ENCODE measurements around the gene GRK6. TPM values are rescaled to one million over a fixed set of nuclear protein-coding genes. Genes with fewer than 3 reads are reported as not detected.

GRK6 gene
- total RNA-seq = 17.6 TPM
- long read RNA-seq, transcript GRK6-201 (16 exons, 2,939 nt) = major isoform, 25 of 39 reads
- long read RNA-seq, partial matches to known transcripts = 2 of 39 reads
- long read RNA-seq, other reads (novel, unspliced or antisense) = 7 of 39 reads

GRCh38 chr5:177426566-177427210 lies at the start of gene GRK6:
Gene GRK6, plus strand, starts transcription at chr5:177426676. Its CDS starts 170 bp downstream, at chr5:177426846.
- ATAC-seq (no peak), DNase-seq (no peak)
- intact Hi-C loops (cut with micrococcal nuclease) = no loop called here

- ATAC-seq (no peak), DNase-seq (no peak)
- intact Hi-C loops (cut with micrococcal nuclease) = loop anchor here (10.0 kb wide), 1 partner anchor 53 kb away; no protein-coding TSS in a partner anchor
These were observed 48.4 kb upstream of the GRK6 start for GRCh38 chr5:177377851-177378776.

GRCh38 chr5:177378884-177379883 lies 47.3 kb upstream of the GRK6 start:
- no peak for DNase-seq
- ATAC-seq = no peak
- intact Hi-C loops (cut with micrococcal nuclease) = loop anchor here (10.0 kb wide), 1 partner anchor 54 kb away; no protein-coding TSS in a partner anchor

GRCh38 chr5:177380805-177381126 lies 45.7 kb upstream of the GRK6 start:
- DNase-seq = no peak
- no peak for ATAC-seq
- intact Hi-C loops (cut with micrococcal nuclease) = no loop called here

GRCh38 chr5:177382423-177383029 lies 44.0 kb upstream of the GRK6 start:
- peak; percentile 84 for ATAC-seq
- peak; percentile 53 for DNase-seq
- intact Hi-C loops (cut with micrococcal nuclease) = no loop called here

GRCh38 chr5:177383181-177383580 lies 43.3 kb upstream of the GRK6 start:
- no peak for ATAC-seq
- DNase-seq = no peak
- intact Hi-C loops (cut with micrococcal nuclease) = no loop called here

- intact Hi-C loops (cut with micrococcal nuclease) = no loop called here
- DNase-seq (no peak), ATAC-seq (no peak)
These were observed 42.3 kb upstream of the GRK6 start, which contains the start of gene SLC34A1 for GRCh38 chr5:177384134-177384533. Gene SLC34A1, plus strand, starts transcription at chr5:177384434. Its CDS starts 1,308 bp downstream, at chr5:177385742.

GRCh38 chr5:177385720-177386119 lies 40.8 kb upstream of the GRK6 start:
- intact Hi-C loops (cut with micrococcal nuclease) = loop anchor here (5.0 kb wide), 1 partner anchor 117 kb away; no protein-coding TSS in a partner anchor
- no peak for DNase-seq
- no peak for ATAC-seq

GRCh38 chr5:177386542-177386941 lies 39.9 kb upstream of the GRK6 start:
- intact Hi-C loops (cut with micrococcal nuclease) = loop anchor here (5.0 kb wide), 1 partner anchor 116 kb away; no protein-coding TSS in a partner anchor
- DNase-seq (no peak), ATAC-seq (no peak)

GRCh38 chr5:177387405-177387804 lies 39.1 kb upstream of the GRK6 start:
- ATAC-seq = no peak
- DNase-seq = no peak
- intact Hi-C loops (cut with micrococcal nuclease) = loop anchor here (5.0 kb wide), 1 partner anchor 115 kb away; no protein-coding TSS in a partner anchor

GRCh38 chr5:177388521-177389052 lies 37.9 kb upstream of the GRK6 start:
- intact Hi-C loops (cut with micrococcal nuclease) = loop anchor here (5.0 kb wide), 1 partner anchor 114 kb away; no protein-coding TSS in a partner anchor
- DNase-seq (no peak), ATAC-seq (no peak)

- DNase-seq = peak; percentile 38
- peak; percentile 42 for ATAC-seq
- intact Hi-C loops (cut with micrococcal nuclease) = loop anchor here (5.0 kb wide), 2 partner anchors 63 to 113 kb away; no protein-coding TSS in a partner anchor
These were observed 37.0 kb upstream of the GRK6 start for GRCh38 chr5:177389241-177390169.

- DNase-seq (peak; percentile 80), ATAC-seq (peak; percentile 87)
- intact Hi-C loops (cut with micrococcal nuclease) = loop anchor here (5.0 kb wide), 1 partner anchor 62 kb away; no protein-coding TSS in a partner anchor
These were observed 35.8 kb upstream of the GRK6 start for GRCh38 chr5:177390363-177391300.

- ATAC-seq = no peak
- intact Hi-C loops (cut with micrococcal nuclease) = loop anchor here (5.0 kb wide), 1 partner anchor 60 kb away; no protein-coding TSS in a partner anchor
- no peak for DNase-seq
These were observed 33.7 kb upstream of the GRK6 start for GRCh38 chr5:177392765-177393164.

- intact Hi-C loops (cut with micrococcal nuclease) = loop anchor here (5.0 kb wide), 1 partner anchor 59 kb away; no protein-coding TSS in a partner anchor
- ATAC-seq = no peak
These were observed 33.2 kb upstream of the GRK6 start for GRCh38 chr5:177393206-177393765.

More at GRCh38 chr5:177393206-177393765, 33.2 kb upstream of the GRK6 start:
- no peak for DNase-seq

Data from left ventricle myocardium superior (tissue), 1 donor.